ENCODE results near the gene GLB1L2.

GLB1L2 gene

GRCh38 chr11:134349109-134349801, 17.5 kb downstream of the GLB1L2 start:
- no peaks in the 10 kb centered on the region for H3K27me3 Mint-ChIP-seq
- no peaks in the 10 kb centered on the region for H3K4me1 Mint-ChIP-seq (ENCODE audit: low read depth)
- no peak overlapping the region for H3K27ac Mint-ChIP-seq
- H3K9me3 Mint-ChIP-seq, result no peaks in the 10 kb centered on the region
- intact Hi-C loops (cut with micrococcal nuclease), result no loop called here
- no peak overlapping the region for H3K4me3 Mint-ChIP-seq
- no peaks in the 10 kb centered on the region for H3K36me3 Mint-ChIP-seq (ENCODE audit: low read depth)

DNA sequence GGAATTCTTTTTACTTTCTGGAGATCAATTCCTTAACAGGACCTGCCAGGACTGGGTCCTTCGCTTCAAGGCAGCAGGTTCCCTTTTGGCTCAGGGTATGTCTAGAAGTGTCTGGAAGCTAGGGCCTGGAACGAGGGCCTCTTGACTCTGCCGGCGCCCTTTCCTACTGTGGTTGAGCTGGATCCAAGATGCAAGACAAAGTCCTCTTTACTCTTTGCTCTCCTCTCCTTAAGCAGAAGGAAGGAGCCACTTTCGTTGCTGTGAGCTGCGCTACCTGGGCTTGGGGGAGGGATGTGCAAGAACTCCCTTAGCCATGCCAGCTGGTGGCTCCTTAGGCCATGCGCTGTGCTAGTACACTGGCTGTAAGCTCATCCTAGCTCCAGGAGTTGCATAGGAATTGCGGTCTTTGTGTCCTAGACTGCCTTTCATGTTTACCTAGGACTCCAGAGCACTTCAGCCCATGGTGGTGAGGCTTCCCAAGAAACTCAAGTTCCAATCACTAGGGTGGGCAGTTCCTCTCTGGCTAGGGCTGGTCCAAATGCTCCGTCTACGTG, 18.1 kb downstream of the GLB1L2 start:
- Mint-ChIP-seq H3K27ac (no peak overlapping the region), H3K4me3 (no peak overlapping the region), H3K9me3 (no peaks in the 10 kb centered on the region)

DNA sequence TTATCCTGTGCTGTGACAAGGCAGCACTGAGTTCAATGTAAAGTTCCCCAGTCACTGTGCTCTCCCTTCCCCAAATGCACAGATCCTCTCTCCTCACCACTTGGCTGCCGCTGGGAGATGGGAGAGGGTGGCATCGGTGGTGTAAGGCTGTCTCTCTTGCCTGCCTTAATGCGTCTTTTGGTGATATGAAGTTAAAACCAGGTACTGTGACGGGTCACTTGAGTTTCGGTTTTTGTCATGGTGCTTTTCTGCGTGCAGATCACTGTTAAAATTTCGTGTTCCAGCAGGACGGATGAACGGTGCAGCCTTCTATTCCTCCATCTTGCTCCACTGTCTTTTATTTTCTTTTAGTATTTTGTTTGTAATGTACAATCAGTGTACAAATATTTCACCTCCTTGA, 18.6 kb downstream of the GLB1L2 start:
- Mint-ChIP-seq H3K27ac (no peak overlapping the region), H3K9me3 (no peaks in the 10 kb centered on the region), H3K36me3 (ENCODE audit: low read depth) (no peaks in the 10 kb centered on the region), H3K27me3 (peaks cover 2% of the 10 kb centered on the region), H3K4me3 (no peak overlapping the region), H3K4me1 (ENCODE audit: low read depth) (no peaks in the 10 kb centered on the region)
- intact Hi-C loops (cut with micrococcal nuclease), result no loop called here

More for the DNA sequence above, 18.1 kb downstream of the GLB1L2 start:
- H3K4me1 Mint-ChIP-seq (ENCODE audit: low read depth), result no peaks in the 10 kb centered on the region
- no peaks in the 10 kb centered on the region for H3K36me3 Mint-ChIP-seq (ENCODE audit: low read depth)
- H3K27me3 Mint-ChIP-seq, result peaks cover 1% of the 10 kb centered on the region
- intact Hi-C loops (cut with micrococcal nuclease), result no loop called here

- no peaks in the 10 kb centered on the region for H3K36me3 Mint-ChIP-seq (ENCODE audit: low read depth)
- intact Hi-C loops (cut with micrococcal nuclease), result no loop called here
- H3K9me3 Mint-ChIP-seq, result no peaks in the 10 kb centered on the region
- no peak overlapping the region for H3K4me3 Mint-ChIP-seq
- H3K4me1 Mint-ChIP-seq (ENCODE audit: low read depth), result no peaks in the 10 kb centered on the region
- H3K27me3 Mint-ChIP-seq, result peaks cover 2% of the 10 kb centered on the region
- H3K27ac Mint-ChIP-seq, result no peak overlapping the region
Observed at GRCh38 chr11:134352111-134352510, 20.3 kb downstream of the GLB1L2 start.

DNA sequence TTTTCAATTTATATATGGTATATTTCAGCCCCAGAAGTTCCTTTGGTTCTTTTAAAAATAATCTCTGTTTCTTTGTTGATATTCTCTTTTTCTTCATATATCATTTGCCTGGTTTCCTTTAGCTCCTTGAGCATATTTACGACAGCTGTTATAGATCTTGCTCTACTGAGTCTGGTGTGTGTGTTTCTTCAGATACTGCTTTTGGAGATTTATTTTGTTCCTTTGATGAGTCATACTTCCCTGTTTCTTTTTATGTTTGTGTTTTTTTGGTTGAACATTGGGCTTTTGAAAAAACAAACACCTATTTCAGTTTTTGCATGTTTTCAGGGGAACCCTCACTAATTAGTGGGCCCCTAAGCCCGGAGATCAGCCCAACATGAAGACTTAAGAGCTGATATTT, 23.3 kb downstream of the GLB1L2 start:
- Mint-ChIP-seq H3K27ac (no peak overlapping the region), H3K27me3 (peaks cover 7% of the 10 kb centered on the region), H3K4me3 (no peak overlapping the region), H3K4me1 (ENCODE audit: low read depth) (no peaks in the 10 kb centered on the region), H3K9me3 (no peaks in the 10 kb centered on the region), H3K36me3 (ENCODE audit: low read depth) (no peaks in the 10 kb centered on the region)
- intact Hi-C loops (cut with micrococcal nuclease), result no loop called here

- no peak overlapping the region for H3K27ac Mint-ChIP-seq
- intact Hi-C loops (cut with micrococcal nuclease), result no loop called here
- H3K4me3 Mint-ChIP-seq, result no peak overlapping the region
- H3K4me1 Mint-ChIP-seq (ENCODE audit: low read depth), result no peaks in the 10 kb centered on the region
- peaks cover 9% of the 10 kb centered on the region for H3K27me3 Mint-ChIP-seq
- H3K36me3 Mint-ChIP-seq (ENCODE audit: low read depth), result no peaks in the 10 kb centered on the region
- H3K9me3 Mint-ChIP-seq, result no peaks in the 10 kb centered on the region
Observed at GRCh38 chr11:134355656-134356055, 23.9 kb downstream of the GLB1L2 start.

- Mint-ChIP-seq H3K9me3 (no peaks in the 10 kb centered on the region), H3K36me3 (ENCODE audit: low read depth) (no peaks in the 10 kb centered on the region), H3K4me1 (ENCODE audit: low read depth) (no peaks in the 10 kb centered on the region), H3K27me3 (peaks cover 11% of the 10 kb centered on the region), H3K4me3 (no peak overlapping the region), H3K27ac (no peak overlapping the region)
- intact Hi-C loops (cut with micrococcal nuclease), result no loop called here
Observed at GRCh38 chr11:134356656-134357544, 25.1 kb downstream of the GLB1L2 start.

DNA sequence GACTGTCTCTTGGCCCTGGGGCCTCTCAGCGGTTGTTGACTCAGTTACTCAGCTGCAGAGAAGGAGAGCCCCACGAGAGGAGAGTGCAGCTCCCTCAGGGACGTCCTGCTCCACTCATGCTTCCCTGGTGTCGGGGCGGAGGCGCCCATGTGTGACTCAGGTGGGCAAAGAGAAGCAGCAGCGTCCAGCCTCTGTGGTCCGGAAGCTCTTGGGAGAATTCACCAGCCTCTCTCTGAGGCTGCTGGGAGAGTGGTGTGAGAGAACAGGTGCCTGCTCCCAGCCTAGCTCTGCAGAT, 25.7 kb downstream of the GLB1L2 start:
- H3K9me3 Mint-ChIP-seq, result no peaks in the 10 kb centered on the region
- intact Hi-C loops (cut with micrococcal nuclease), result no loop called here
- H3K4me1 Mint-ChIP-seq (ENCODE audit: low read depth), result no peaks in the 10 kb centered on the region
- H3K36me3 Mint-ChIP-seq (ENCODE audit: low read depth), result no peaks in the 10 kb centered on the region
- no peak overlapping the region for H3K27ac Mint-ChIP-seq
- H3K27me3 Mint-ChIP-seq, result peaks cover 11% of the 10 kb centered on the region
- H3K4me3 Mint-ChIP-seq, result no peak overlapping the region

- Mint-ChIP-seq H3K4me3 (no peak overlapping the region), H3K27ac (no peak overlapping the region), H3K9me3 (no peaks in the 10 kb centered on the region), H3K27me3 (peaks cover 11% of the 10 kb centered on the region), H3K4me1 (ENCODE audit: low read depth) (no peaks in the 10 kb centered on the region), H3K36me3 (ENCODE audit: low read depth) (no peaks in the 10 kb centered on the region)
- intact Hi-C loops (cut with micrococcal nuclease), result no loop called here
Observed at GRCh38 chr11:134358165-134358855, 26.5 kb downstream of the GLB1L2 start.

DNA sequence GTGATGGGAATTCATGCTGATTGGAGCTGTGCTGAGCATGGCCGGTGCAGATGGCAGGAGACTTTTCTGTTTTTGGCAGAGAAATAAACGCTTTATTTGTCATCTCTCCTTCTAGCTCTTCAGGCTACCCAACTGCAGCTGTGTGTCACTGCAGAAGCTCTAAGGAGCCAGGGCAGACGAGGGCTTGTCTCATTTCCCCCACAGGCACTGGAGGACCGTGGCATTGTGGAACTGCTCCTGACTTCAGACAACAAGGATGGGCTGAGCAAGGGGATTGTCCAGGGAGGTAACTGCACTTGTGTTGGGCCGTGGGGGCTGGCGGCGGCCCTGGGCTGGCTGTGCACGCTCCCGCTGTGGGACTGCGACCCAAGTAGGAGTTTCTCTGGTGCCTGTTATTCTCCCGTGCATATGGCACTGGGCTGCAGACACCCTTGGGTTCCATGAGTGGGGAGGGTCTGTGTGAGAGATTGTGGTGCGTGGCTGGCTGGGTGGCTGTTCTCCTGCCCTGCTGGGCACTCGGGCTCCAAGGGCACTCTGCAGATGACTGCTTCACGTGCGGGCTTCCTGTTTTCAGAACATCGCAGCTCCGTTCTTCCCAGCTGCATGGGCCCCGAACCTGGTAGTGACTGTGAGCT, 27.2 kb downstream of the GLB1L2 start:
- peaks cover 11% of the 10 kb centered on the region for H3K27me3 Mint-ChIP-seq
- no peak overlapping the region for H3K4me3 Mint-ChIP-seq
- no peak overlapping the region for H3K27ac Mint-ChIP-seq
- intact Hi-C loops (cut with micrococcal nuclease), result no loop called here
- no peaks in the 10 kb centered on the region for H3K9me3 Mint-ChIP-seq
- H3K4me1 Mint-ChIP-seq (ENCODE audit: low read depth), result no peaks in the 10 kb centered on the region
- H3K36me3 Mint-ChIP-seq (ENCODE audit: low read depth), result no peaks in the 10 kb centered on the region

- Mint-ChIP-seq H3K27me3 (peaks cover 11% of the 10 kb centered on the region), H3K4me1 (ENCODE audit: low read depth) (no peaks in the 10 kb centered on the region), H3K9me3 (no peaks in the 10 kb centered on the region), H3K4me3 (no peak overlapping the region), H3K27ac (no peak overlapping the region), H3K36me3 (ENCODE audit: low read depth) (no peaks in the 10 kb centered on the region)
- intact Hi-C loops (cut with micrococcal nuclease), result no loop called here
Observed at GRCh38 chr11:134359646-134360045, 27.9 kb downstream of the GLB1L2 start.

DNA sequence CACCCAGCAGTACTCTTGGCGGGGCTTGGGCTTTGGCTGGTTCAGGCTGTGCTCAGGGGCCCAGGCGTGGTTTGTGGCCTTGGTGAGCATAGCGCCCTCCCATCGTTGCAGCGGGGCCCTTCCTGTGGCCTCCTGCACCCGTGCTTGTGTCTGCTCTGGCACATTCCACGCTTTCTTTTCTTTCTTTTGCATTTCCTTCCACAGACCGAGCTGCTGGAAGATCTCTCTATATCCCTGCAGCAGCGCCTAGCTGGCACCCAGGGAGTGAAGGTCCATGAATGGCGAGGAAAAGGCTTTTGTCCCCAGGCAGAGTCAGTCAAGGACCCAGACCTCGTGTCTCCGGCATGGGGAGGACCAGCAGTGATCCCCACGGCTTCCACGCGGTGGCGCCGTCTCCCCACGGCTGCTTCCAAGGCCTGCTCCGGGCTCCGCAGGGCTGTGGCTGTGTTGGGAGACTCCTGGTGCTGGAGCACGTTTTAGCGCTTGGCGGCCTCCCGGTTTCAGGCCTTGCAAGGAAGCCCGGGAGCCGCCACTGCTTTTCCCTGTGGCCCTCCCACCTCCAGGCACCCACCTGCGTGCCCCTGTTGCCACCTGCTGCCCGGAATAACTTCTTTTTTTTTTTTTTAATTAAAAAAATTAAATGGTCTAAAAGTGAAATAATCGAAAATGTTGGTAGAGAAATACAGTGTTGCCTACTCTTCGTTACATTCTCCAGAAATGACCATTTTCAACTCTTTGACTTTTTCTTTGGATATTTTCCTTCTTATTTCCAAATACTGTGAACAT, 28.5 kb downstream of the GLB1L2 start:
- Mint-ChIP-seq H3K27ac (no peak overlapping the region), H3K4me3 (no peak overlapping the region), H3K4me1 (ENCODE audit: low read depth) (no peaks in the 10 kb centered on the region), H3K27me3 (peaks cover 9% of the 10 kb centered on the region), H3K36me3 (ENCODE audit: low read depth) (no peaks in the 10 kb centered on the region), H3K9me3 (no peaks in the 10 kb centered on the region)
- intact Hi-C loops (cut with micrococcal nuclease), result no loop called here

GRCh38 chr11:134361661-134362060, 29.9 kb downstream of the GLB1L2 start:
- Mint-ChIP-seq H3K4me1 (ENCODE audit: low read depth) (no peaks in the 10 kb centered on the region), H3K27ac (no peak overlapping the region), H3K27me3 (peaks cover 9% of the 10 kb centered on the region), H3K9me3 (no peaks in the 10 kb centered on the region), H3K4me3 (no peak overlapping the region), H3K36me3 (ENCODE audit: low read depth) (no peaks in the 10 kb centered on the region)
- intact Hi-C loops (cut with micrococcal nuclease), result no loop called here

Data from dendritic cell treated with granulocyte-macrophage colony-stimulating factor and Interleukin-4, amounts not matched to agents 40 ng/mL and 50 ng/mL, for 4 days (primary cell).